Measurements from ENCODE around the gene BRSK1.

Gene BRSK1

DNA sequence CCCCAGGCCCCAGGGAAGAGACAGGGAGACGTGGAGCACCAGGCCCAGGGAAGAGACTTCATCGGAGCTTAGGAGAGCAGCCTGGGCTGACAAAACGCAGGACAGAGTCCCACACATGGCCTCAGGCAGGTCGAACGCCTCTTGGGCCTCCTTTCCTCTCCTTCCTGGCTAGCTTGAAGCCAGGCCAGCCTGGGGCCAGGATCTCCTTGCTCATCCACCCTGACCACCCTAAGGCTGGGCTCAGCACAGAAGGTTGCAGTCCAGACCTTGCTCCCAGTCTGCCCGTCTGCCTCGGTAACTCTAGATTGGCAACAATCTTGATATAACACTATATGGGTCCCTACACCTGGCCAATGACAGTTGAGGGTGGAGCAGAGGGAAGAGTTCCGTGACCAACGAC lies 35.1 kb upstream of the BRSK1 start:
- no peak for DNase-seq (ENCODE audit: low read depth)
- TF ChIP-seq, protein P1, sequence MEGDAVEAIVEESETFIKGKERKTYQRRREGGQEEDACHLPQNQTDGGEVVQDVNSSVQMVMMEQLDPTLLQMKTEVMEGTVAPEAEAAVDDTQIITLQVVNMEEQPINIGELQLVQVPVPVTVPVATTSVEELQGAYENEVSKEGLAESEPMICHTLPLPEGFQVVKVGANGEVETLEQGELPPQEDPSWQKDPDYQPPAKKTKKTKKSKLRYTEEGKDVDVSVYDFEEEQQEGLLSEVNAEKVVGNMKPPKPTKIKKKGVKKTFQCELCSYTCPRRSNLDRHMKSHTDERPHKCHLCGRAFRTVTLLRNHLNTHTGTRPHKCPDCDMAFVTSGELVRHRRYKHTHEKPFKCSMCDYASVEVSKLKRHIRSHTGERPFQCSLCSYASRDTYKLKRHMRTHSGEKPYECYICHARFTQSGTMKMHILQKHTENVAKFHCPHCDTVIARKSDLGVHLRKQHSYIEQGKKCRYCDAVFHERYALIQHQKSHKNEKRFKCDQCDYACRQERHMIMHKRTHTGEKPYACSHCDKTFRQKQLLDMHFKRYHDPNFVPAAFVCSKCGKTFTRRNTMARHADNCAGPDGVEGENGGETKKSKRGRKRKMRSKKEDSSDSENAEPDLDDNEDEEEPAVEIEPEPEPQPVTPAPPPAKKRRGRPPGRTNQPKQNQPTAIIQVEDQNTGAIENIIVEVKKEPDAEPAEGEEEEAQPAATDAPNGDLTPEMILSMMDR (conservative IDR thresholded peaks at IDR 0.05; ENCODE audit: low read depth, low read length): no peak
- no peak overlapping the region for H3K4me3 ChIP-seq (ENCODE audit: low read length)

GRCh38 chr19:55249841-55250240 lies 34.0 kb upstream of the BRSK1 start:
- H3K4me3 ChIP-seq (ENCODE audit: low read length): no peak overlapping the region
- TF ChIP-seq, protein P1 (conservative IDR thresholded peaks at IDR 0.05; ENCODE audit: low read depth, low read length): no peak
- no peak for DNase-seq (ENCODE audit: low read depth)

DNA sequence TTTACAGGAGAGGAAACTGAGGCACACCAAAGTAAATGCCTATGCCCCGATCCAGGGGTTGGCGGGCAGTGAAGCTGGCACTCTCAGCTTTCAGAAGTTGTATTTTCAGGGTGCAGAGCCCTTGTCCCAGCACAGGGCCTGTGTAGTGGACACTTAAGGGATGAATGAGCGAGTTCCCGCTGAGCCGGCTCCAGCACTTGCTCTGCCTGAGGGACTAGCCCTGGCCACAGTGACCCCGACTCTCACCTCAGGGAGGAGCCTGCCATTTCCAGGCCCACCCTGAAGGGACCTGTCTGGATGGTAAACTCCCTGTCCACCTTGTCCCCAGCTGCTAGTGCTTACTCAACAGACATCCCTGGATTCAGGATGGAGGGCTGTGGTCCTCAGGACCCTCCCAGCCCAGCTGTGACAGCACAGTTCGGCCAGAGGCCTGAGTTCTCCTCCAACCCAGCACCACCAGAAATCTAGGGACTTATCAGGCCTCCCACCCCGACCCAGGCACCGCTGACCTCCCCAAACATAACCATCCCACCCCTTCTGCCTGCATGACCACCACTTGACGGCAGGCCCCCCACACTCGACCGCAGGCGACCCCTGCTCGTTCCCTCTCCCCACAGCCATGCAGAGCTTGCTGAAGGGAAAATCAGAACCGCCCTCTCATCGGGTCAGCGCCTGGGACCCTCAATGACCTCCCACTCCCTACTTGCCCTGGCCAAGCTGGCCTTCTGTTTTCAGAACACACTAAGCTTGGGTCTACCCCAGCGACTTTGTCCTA lies 33.3 kb upstream of the BRSK1 start:
- TF ChIP-seq, protein P1 (conservative IDR thresholded peaks at IDR 0.05; ENCODE audit: low read depth, low read length): no peak
- no peak for DNase-seq (ENCODE audit: low read depth)

DNA sequence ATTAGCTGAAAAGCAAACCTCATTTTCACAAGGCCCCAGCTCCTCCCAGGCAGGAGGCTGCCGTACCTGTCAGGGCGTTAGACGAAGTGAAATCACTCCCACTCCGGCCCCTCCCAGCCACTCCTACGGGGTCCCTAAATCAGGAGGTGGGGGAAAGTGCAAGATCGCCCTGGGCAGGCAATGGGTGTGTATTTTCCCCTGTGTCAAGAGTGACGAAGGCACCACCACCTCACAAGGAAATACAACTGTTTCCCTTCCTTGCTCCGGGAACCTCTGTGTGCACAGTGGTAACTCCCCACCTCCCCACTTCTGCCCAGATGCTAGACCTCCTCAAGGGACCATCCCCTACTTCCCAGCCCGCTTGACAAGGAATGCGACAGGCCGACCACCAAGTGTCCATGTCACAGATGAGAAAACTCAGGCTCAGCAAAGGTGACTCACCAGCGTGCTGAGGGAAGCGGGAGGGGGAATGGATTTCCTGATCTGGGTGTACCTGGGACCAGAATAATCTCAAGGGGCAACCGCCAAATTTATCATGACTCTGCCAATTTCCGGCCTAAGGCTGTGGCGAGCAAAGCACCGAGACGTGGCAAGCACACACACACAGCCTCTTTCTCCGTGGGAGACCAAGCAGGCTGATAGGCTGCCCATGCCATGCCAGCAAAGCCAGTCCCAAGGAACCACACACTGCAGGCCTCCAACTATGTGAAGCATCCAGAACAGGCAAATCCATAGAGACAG lies 32.3 kb upstream of the BRSK1 start:
- DNase-seq (ENCODE audit: low read depth): peak; percentile 34
- H3K4me3 ChIP-seq (ENCODE audit: low read length): no peak overlapping the region
- TF ChIP-seq, protein P1 (conservative IDR thresholded peaks at IDR 0.05; ENCODE audit: low read depth, low read length): no peak

More for the DNA sequence above, 33.3 kb upstream of the BRSK1 start:
- H3K4me3 ChIP-seq (ENCODE audit: low read length): no peak overlapping the region

- TF ChIP-seq, protein P1 (conservative IDR thresholded peaks at IDR 0.05; ENCODE audit: low read depth, low read length): no peak
- no peak overlapping the region for H3K4me3 ChIP-seq (ENCODE audit: low read length)
- DNase-seq (ENCODE audit: low read depth): no peak
These were observed 30.8 kb upstream of the BRSK1 start for GRCh38 chr19:55252760-55253663.

DNA sequence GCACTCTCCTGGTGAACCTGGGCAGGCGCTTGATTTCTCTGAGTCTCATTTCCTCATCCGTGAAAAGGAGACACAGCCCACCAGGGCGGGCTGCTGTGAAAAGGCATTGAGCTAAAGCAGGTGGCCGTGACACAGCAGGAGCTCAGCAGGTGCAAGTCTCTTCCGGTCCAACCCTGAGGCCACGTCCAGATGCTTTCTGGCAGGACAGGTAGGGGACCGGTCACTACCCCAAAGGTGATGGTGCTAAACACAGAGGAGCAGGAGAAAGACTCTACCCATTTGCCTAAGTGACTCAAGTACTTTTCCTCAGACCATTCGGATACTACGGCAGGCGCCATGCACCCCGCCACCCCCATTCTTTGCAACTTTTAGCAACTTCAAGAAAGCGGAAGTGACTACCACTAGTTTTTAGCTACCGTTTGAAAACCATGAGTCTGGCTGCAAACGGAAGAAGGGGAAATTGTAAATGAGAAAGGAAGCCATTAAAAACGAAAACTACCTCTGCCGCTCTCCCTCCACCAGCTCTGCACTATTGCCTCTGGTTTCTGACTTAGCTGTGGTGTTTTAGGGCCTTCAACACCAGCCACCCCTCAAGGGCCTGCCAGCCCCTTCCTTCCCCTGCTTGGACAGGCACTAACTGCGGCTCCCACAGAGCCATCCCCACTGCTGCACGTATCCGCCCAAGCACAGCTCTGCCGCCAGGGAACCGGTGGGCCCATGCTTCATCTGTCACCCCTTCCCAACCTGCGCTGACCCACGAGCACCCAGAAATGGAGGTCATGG lies 29.8 kb upstream of the BRSK1 start:
- TF ChIP-seq, protein P1 (conservative IDR thresholded peaks at IDR 0.05; ENCODE audit: low read depth, low read length): no peak
- no peak overlapping the region for H3K4me3 ChIP-seq (ENCODE audit: low read length)
- DNase-seq (ENCODE audit: low read depth): no peak
